Measurements from ENCODE around the gene SDCCAG8.

Gene SDCCAG8

DNA sequence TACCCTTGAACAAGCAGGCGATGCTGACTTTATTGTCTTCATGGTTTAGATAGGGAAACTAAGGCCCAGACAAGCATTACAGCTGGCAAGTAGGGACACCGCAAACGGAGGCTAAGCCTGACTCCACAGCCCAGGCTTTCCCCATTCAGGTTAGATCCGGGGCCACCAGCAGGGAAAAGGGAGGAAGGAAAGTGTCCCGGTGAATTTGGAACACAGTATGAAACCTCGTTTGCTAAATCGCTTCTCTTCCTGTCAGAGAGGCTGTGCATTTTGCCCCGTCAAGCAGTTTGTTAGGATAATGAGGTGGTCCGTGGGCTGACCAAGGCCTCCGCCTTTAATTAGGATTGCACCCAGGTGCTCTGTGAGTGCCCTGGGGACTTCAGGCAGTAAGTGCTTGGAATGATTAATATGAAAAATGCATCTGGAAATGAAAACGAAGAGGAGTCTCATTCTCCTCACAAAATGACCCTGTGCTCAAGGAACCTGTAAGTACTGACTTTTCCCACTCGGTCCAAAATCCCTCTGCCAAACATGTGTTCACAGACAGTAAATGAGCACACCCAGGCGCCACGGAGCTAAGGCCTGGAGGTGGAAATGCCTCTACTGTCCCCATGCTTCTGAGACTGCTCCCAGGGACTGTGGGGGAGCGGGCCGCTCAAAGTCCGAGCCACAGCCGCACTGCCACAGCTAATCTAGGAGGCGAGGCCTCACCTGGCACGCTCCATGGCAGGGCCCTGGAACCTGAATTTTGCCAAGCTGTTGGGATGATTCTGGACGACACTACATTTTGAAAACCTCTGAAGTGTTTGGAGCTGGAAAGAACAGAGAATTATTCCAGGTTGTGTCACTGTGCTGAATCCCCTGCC is 234.1 kb downstream of the SDCCAG8 start:
- no peak for DNase-seq

DNA sequence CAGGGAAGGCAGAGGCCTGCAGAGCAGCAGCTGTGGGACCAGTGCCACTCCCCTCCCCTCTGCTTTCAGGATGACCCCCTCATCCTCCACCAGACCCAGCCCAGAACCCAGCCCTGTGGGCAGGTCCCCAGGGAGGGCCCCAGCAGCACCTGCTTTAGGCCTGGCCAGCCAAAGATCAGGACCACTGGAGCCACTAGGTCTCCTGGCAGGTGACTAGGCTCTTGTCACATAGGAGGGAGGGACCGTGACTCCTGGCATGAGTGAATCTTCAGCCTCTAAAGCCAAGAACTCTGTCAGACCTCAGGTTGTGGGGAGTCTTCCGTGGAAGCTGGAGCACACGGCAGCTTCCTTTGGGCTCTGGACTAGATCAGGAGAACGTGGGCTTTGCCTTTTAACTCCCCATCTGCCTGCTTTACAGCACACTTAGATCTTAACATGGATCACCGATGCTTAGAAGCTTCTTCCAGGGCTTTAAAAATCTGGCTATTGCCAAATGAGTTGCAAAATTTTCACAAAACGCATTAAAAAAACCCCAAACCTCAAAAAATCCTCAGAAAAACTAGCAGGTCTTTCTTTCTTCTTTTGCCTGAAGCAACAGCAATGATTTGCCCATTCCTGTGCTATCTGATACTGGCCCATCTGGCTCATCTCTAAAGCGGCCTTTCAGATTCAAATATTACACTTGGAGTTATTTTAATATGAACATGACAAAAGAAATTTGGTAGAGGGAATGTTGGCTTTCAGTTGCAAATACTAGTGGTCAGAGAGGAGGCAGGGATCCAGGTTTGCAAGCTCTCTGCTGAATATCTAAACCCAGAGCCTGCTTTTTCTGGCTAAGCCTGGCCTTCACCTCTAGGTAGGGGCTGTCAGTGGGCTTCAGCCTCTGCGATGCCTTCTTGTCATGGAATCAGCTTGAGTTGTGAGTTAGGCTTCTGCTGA is 235.2 kb downstream of the SDCCAG8 start:
- DNase-seq, result no peak

DNA sequence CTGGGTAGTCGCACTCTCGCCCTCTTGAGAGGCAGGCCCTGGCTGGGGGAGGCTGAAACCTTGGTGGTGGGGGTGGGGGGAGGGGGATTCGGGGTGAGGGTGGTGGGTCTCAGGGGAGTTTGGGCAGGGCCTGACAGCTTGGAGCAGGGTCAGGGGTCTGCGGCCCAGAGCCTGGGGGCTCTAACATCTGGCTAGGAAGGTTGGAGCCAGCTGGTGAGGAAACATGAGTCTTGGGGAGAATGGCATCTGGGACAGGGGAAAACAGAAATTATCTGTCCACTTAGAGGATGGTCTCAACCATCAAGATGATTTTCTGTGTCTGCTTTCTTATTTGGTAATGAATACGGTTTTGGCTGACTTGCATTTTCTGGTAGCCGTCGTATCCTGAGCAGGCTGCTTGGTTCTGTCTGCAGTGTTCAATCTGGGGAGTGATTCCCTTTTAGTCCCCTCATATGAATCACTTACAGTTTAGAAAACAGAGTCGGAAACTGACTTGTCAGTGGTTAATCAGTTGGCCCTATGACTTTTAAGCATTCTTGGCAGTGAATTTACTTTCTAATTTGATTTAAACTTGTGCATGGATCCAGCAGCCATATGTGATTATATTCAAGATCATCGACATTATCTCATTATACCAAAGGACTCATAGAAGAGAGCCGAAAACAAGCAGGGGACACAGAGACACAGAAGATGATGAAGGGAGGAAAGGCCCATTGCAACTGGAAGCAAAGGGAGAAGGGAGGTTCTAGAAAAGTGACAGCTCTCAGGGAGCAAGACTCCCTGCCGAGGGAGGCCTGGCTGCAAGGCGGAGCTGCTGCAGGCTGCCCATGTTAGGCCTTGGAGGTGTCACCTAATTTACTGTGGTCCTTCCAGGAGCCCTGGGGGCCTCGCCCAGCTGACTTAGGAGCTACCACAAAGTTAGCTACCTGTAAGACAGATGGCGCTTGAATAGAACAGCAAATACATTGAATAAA is 237.6 kb downstream of the SDCCAG8 start:
- no peak for DNase-seq

DNA sequence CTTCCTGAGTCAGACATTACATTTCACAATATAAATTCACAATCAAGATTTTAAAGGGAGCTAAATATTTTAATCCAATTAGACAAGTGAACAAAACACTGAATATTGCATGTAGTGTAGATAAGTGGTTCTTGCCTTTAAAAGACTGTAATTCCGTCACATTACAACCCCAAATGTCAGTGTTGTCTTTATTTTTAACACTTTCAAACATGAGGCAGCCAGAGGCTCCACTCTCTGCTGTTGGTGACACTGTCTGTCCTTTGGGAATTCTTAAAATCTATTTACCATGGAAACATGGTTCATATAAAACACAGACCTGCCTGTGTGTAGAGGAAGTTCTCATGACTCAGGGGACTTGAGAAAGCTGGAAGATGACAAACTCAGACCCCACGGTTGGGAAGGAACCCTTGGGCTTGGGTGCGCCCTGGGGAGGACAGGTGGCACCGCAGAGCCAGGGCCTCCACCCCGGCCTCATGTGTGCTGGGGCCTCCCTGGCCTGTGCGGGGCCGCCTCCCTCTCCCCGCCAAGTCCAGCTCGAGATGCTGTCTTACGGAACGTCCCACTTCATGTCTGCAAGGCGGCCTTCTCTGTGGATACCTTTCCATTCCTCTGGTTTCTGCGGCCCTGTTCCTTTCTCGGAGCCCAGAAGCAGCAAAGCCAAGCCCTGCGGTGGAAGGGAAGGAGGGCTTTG is 239.0 kb downstream of the SDCCAG8 start:
- no peak for DNase-seq

DNA sequence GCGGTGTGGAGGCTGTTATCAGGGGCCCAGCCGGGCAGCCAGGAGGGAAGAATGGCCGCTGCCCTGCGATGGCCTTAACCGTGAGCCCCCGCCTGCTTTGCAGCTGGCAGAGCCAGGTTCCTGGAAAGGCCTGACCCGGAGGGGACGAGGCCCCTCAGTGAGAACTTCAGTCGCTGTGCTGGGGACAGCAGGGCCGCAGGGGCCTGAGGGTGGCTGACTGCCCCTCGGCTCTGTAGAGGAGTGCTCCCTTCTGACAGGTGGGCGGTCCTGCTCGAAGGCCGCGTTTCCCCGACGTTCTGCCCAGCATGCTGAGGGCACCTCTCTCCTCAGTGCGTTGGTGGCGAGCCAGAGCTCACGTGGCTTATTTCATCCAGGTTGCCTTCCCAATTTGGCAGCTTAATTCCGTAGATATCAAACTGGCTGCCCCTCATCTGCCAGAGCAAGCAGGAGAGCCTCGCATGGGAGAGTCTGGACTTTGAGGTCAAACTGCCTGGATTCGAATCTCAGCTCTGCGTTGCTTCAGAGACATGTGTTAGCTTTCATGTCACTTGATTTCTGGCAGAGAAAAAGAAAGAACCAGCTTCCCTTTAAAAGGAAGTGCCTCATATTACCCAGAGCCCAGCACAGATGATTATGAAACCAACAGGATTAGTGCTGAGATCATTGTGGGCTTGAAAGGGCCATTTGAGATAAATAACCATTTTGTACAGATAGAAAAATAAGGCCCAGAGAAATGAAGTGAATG is 239.8 kb downstream of the SDCCAG8 start:
- DNase-seq, result no peak

DNA sequence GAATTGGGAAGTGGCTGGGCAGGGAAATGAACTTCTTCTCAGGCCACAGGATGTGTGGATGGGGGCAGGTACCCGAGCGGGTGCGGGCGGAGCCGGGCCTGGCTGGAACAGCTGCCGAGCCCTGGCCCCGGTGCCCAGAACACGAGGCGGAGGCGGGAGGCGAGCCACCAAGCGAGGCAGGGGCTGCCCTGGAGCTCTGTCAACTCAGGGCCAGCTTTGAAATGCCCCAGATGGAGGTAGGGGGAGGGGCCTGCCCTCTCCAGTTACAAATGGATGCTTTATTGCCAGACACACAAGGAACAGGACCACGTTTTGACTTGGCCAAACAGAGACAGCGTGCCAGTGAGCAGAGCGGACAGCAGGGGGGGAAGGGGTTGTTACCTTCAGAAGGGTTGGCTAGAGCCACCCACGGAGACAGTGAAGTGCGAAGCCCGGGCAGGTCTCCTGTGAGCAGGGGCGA is 240.4 kb downstream of the SDCCAG8 start:
- no peak for DNase-seq

DNA sequence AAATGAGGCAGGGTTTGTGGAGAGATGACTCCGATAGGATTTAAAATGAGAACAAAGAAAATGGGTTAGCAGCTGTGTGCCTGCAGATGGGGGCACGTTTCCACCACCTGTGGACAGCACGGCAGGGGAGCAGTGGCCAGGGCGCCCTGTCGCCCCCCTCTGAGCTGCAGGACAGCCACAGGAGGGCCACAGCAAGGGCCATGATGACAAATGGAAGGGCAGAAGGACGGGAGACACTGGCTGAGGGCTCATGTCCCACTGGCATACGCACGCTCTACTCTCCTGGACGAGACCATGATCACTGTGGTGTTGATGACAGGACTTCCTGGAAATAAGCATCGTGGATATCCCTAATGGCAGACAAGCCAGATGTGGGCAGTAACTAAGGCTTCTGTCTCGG is 241.0 kb downstream of the SDCCAG8 start:
- DNase-seq, result no peak

DNA sequence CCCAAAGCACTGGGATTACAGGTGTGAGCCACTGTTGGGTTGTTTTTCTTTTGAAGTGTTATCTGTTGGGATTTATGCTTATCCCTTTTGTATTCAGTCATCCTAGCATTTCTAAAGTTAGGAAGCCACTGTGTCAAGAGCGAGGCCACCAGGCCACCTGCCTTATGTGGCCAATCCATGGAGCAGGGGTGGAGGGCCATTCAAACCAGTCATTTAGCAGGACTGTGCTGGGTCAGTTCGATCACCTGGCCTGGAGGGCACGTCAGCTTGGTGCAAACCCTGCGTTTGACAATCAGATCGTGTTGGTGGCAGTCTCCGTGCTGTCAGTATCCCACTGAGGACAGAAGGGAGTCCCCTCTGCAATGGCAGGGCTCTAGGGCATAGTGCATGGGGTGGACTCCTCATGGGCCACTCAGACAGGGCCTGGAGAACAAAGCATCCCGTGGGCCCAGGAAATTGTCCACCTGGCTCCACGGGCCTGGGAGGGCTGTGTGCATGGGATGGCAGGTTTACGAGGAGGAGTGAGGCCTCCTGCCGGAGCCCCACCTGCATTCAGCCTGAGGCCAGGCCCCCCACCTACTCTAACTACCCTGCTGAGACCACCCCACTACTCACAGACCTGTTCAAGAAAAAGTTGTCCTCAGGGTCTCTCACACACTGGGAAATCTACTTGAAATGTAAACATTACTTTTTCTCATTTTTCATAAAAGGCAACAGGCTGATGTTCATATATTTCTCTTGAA is 242.3 kb downstream of the SDCCAG8 start:
- no peak for DNase-seq

DNA sequence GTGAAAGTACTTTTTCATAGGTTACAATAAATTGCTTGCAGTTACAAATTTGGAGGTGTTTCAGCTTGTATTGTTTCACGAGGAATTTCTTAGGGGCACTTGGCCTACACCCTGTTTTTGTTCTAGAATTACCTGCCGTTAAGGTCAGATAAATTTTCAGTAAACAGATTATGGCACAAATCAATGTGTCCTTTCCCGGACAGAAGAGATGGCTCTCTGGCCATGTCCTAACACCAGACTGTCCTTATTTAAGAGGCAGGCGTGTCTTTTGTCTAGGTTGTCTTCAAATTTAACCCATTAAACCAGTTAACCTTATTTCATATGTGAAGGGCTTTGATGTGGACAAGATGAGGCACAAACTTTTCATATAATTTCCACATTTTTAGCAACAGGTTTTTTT is 243.4 kb downstream of the SDCCAG8 start:
- no peak for DNase-seq

DNA sequence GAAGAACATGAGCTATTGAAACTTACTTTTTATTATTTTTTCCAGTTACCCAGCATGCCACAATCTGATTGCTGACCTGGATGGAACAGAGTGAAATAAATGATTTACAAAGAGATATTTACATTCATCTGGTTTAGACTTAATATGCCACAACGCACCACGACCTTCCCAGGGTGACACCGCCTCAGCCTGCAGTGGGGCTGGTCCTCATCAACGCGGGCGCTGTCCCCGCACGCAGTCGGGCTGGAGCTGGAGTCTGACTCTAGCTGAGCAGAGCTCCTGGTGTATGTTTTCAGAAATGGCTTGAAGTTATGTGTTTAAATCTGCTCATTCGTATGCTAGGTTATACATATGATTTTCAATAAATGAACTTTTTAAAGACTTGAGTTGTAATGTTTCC is 243.9 kb downstream of the SDCCAG8 start:
- no peak for DNase-seq

DNA sequence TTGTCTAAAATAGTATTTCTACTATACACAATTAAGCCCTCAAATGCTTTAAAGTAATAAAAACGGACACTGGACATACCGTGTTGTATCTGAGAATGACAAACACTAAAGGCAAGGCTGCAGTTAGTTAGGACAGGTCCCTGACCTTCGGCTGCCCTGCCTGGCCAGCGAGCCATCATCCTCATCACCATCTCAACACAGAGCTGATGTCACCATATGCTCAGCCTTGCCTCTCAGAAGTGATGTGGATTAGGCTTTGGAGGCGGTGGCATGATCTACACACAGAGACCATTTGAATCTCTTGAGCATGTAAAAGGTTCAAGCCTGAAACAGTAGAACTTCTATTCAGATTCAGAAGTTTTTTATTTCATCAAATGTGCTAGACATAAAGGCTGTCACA is 244.7 kb downstream of the SDCCAG8 start:
- no peak for DNase-seq

DNA sequence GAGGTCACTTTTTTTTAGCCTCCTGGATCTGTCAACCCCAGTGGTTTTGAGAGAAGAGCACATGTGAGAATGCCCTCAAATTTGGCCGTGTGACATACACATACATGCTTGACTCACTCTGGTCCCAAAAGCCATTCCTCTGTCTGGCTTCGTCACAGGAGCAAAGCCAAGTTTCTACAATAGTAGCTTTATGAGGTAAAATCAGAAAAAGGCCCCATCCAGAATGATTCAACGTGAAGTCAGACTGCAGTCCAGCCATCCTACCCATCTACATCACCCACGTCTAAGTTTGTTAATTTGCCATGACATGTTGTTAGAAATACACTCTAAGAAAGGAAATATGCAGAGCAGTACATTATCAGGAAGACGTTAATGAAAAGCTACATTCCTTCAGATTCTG is 245.2 kb downstream of the SDCCAG8 start:
- no peak for DNase-seq

DNA sequence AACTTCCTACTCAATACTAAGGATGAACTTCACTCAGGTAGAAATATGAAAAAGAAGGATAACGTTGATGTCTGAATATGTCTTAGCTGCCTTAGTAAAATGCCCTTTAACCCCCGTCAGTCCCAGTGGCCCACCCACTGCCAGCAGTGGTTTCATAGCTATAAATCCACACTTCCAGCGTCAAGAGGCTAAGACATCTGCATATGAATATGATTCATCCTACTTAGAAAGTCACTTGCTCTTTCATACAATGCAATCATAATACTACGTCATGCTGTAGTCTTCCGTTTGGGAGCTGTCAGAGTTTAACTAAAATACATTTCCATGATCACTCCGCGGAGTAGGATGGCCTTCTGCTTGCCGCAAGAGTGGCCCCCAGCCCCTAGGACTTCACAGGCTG is 247.3 kb downstream of the SDCCAG8 start:
- no peak for DNase-seq

DNA sequence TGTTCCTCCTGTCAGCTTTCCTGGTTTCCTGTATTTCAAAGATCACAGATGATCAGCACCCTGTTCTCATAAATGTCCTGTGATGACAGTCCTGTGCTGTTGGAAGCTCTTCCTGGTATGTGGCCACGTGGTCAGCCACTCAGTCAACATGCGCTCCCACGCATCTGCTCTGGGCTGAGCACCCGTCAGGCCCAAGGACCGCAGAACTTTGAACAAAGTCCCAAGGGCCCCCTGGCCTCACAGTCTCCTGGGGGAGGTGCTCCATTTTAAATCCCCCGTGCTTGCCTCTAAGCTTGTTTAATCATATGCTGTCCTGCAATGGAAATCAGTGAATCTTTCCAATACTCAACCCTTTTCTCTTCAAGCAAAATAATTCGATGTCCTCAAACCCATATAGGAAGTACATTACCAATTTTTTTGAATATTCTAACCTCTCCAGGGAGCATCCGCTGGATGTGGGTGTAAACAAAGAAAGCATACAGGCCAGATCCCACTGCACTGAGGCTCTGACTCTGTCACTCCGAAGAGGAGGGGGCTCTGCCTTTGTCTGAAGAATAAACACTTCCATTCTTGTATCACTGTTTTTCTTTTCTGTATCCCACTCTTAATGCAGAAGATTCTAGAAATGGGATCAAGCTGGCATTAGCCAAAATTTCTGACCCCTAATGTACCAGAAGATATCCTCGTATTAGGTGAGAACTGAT is 250.3 kb downstream of the SDCCAG8 start:
- no peak for DNase-seq

DNA sequence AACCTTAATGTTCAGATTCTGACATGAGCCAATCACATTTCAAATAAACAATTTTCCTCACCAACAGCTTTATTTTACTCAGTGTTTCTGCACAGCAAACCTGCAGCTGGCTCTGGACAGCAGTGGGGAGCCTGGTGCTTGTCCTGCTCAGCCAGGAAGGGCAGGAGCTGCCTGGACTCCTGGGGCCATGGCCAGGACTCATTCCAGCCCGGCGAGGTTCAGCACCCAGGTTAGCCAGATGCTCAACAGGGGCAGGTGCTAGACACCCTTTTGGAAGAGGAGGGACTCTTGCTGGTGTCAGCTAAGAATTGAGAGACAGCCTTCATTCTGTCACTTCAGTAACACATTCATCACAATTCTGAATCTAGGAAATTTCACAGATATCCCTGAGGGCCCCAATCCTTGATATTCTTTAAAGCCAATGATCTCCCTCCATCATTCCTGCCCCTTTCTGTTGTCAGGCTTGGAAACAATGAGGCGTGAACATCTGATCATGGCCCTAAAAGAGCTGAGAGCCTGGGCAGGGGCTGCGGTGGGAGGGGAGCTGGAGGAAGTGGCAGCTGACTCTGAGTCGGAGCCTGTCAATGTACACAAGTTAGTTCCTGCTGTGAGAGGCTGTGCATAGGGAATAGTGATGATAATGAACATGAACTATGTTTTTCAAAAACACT is 251.3 kb downstream of the SDCCAG8 start:
- no peak for DNase-seq

DNA sequence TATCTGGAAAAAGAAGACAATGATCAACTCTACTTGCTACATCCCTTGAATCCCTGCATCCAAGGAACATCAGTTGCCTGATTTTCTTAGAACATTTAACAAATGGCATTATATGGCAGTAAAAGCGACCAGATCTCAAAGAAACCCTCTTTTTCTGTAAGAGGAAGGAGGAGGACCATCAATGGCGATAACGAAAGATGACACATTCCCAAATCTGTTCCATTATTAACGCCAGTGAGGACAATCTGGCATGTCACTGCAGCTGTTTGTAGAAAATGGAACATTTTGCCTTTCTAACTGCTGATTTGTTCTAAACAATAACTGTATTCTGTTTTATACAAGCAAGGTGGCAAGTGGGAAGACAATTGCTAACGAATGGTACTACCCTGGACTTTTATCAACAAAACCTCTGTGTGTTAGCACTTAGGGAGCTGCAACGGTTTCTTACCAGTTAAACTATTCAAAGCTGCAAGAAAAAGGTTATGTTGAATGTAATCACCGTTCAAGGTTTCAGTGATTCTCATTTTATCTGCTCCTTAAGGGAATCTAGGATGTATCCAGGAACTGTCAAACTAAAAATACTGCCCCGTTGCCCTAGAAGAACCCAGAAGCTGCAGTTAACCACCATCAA is 251.9 kb downstream of the SDCCAG8 start:
- DNase-seq, result no peak

DNA sequence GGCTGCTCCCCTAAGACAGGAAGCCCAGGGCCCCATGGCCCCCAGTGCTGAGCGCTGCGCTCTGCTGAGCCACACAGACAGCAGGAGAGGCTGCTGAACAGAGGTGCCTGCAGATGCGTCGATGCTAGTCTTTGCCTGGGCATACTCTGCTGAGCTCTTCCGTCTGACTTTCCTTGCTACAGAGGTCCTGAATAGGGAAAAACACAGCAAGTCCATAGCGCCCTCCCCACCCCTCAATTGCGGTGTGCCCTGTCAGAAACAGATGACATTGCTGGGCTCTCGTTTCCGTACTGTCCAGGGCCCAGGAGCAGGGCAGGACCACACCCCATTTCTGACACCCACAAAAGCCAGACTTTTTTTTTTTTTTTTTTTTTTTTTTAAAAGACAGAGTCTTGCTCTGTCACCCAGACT is 252.5 kb downstream of the SDCCAG8 start:
- DNase-seq, result no peak

DNA sequence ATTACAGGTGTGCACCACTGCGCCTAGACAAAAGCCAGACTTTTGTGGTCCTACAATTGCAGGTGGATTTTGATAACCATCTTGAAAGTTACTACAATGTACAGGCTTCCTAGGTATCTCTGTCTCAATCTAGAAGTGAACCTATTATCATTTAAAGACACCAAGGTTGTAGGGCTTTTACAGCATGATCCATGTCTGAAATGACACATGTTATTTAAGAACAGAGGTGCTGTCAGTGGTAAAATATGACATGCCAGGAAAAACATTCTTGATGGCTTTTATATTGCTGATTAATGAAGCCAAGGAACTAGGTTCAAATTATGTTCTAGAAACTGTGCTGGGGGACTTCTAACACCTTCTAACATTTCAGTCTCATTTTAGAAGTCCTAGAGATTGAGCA is 253.1 kb downstream of the SDCCAG8 start:
- DNase-seq, result no peak

DNA sequence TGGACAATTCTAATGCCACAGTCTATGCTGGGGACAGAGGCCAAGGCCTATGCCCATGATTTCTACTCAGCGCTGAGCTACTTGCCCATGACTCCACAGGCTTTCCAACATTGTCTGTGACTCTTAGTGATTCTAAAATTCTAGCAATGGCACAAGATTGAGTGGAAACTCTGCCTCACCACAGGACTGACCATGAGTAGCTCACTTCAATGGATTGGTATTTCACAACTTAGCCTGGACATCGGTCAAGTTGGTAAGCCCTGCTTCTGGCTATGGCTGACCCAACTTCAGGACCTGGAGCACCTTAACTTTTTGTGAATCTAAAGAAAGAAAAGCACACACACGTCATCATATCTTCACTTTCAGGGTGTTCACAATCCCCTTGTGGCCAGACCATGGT is 255.1 kb downstream of the SDCCAG8 start:
- DNase-seq, result no peak

Measured in NCI-H1092 (cell line).